Loucy (cell line): ENCODE results near the gene TEAD3.

Experiments used
- CTCF ChIP-seq: fragments of 200-600 bp; sonication (generic); conservative IDR thresholded peaks from 2 replicates; pipeline ENCODE4 v1.5.1; 2014; ENCODE audit warnings: mild to moderate bottlenecking, antibody characterized with exemption, low read length
- EZH2phosphoT487 ChIP-seq: fragments of 200-600 bp; IDR thresholded peaks from 2 replicates; pipeline ENCODE4 v1.6.1; 2018; ENCODE audit warnings: antibody characterized with exemption, mild to moderate bottlenecking, moderate library complexity, borderline replicate concordance

- TF ChIP-seq CTCF (no peak), EZH2phosphoT487 (no peak)
Measured at GRCh38 chr6:35522151-35522550, 25.3 kb upstream of the TEAD3 start.
